ENCODE data around the gene RAPGEF1.
"Not testable (repeated sequence)": the region's sequence is repeated elsewhere in the genome, so short reads cannot be mapped to it uniquely, and the experiment has no call there.

RAPGEF1 gene

GRCh38 chr9:131739959-131740648 is at the start of gene RAPGEF1:
RAPGEF1 (minus strand) TSS chr9:131740076; CDS start chr9:131739830, 246 bp downstream.
- DNase-seq = peak; percentile 76

DNA sequence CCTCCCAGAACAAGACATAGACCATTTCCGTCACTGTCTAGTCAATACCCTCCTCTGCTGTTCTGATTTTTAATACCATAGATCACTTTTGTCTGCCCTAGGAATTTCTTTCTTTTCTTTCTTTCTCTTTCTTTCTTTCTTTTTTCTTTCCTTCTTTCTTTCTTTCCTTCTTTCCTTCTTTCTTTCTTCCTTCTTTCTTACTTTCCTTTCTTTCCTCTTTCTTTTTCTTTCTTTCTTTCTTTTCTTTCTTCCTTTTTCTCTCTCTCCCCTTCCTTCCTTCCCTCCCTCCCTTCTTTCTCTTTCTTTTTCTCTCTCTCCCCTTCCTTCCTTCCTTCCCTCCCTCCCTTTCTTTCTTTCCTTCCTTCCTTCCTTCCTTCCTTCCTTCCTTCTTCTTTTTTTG is 49.0 kb upstream of the RAPGEF1 start:
- DNase-seq = no peak

DNA sequence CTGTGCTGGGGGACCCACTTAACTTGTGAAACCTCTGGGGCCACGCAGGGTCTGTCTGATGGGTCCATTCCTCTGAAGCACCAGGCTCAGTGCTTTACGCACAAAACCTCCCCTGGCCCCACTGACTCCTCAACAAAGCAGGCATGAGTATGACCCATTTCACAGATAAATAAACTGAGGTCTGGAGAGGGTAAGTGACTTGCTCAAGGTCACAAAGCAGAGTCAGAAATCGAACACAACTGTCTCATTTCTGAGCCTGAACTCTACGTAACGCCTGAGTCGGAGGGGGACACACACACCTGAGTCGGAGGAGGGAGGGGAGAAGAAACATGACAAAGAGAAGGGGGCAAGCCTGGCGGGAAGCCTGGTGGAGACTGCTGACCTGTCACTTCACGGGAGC is 48.0 kb upstream of the RAPGEF1 start:
- no peak for DNase-seq

GRCh38 chr9:131784748-131785501 is 45.0 kb upstream of the RAPGEF1 start:
- no peak for DNase-seq

GRCh38 chr9:131781069-131781468 is 41.2 kb upstream of the RAPGEF1 start:
- DNase-seq = no peak

DNA sequence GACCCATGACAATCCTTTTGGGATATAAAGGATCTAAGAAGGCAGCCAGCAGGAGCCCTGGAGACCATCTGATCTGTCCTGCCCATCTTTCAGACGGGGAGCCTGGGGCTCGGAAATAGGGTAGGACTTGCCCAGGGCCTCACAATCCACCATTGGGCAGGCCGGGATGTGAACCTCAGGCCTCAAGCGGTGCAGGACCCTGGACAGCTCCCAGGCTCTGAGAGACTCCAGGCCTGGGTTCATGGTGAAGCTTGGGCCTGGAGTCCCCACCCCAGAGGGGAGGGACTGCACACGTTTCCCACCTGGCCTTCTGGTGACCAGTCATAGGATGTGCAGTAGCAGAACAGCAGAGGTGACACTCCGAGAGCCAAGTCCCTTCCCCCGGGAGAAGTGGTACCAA is 36.6 kb upstream of the RAPGEF1 start:
- DNase-seq = peak; percentile 88

DNA sequence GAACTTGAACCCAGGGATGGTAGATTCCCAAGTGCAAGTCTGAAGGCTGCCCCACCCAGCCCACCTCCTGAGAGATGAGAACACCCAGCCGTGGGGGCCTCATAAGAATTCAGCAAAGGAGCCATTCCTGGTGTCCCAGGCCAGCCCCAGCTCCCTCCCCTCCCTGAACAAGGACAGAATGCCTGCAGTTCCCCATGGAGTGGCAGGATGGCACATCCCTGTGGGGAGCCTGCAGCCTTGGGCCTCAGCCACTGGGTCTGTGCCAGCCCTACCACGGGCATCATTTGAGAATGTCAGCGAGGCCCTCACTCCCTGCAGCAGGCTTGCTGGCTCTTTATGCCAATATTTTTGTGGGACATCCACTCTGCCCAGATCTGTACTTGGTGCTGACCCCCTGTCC is 36.2 kb upstream of the RAPGEF1 start:
- DNase-seq = no peak

- no peak for DNase-seq
These were observed 34.8 kb upstream of the RAPGEF1 start for GRCh38 chr9:131774636-131775035.

GRCh38 chr9:131773911-131774379 is 34.1 kb upstream of the RAPGEF1 start:
- peak; percentile 85 for DNase-seq

- no peak for DNase-seq
These were observed 33.1 kb upstream of the RAPGEF1 start for GRCh38 chr9:131772940-131773339.

DNA sequence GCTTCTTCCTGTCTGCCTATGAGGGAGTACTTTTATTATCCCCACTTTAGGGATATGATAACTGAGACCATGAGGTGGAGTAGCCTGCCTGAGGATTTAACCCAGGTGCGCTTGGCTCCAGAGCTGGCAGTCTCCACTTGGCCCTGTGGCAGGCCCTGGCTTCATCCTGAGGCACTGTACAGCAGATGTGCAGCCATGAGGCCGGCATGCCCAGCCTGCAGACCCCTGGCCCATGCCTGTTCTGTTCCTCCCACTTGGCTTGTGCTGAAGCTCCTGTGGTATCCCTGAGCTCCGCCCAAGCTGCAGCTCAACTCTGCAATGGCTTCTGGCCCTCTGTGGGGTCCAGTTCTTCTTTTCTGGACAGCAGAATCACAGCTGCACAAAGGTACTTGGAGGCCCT is 31.8 kb upstream of the RAPGEF1 start:
- DNase-seq = no peak

- peak; percentile 70 for DNase-seq
These were observed 29.5 kb upstream of the RAPGEF1 start for GRCh38 chr9:131769361-131769760.

DNA sequence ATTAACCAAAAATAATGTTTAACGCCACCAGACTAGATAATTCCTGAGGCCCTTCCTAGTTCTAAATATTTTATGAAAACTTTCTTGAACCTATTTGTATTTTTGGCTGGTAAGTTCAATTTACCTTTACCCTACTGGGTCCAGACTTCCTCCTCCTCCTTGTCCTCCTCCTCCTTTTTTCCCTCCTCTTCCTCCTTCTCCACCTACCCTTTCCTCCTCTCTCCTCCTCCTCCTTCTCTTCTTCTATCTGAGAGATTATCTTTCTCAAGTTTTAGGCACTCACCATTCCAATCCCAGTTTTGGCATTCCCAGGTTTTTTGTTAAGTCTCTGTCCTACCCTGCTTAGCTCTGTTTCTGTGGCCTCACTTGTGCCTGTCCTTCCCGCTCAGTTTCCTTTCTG is 24.7 kb upstream of the RAPGEF1 start:
- DNase-seq = no peak

DNA sequence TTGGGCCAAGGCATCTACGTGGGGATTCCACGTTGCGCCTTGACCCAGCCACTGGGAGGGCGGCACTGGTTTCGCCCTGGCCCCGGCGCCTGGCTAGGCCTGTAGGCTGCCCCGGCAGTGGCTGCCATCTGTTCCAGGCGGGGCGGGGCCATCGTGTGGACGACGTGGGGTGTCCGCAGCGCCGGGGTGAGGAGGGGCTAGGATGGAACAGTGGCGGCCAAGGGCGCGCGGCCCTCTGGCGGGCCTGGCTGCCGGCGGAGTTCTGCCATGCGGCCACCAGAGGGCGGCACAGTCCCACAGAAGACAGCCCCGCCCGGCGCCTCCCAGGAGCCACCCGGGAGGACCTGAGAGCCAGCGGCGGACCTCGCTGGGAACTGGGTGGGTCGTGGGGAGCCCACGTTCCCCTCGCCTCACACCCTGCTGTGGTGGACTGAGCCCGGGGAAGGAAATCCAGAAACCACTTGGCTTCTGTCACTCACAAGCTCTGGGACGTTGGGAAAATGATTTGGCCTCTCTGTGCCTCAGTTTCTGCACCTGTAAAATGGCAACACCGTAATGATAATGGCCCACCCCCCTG is 22.6 kb upstream of the RAPGEF1 start:
- peak; percentile 90 for DNase-seq

DNA sequence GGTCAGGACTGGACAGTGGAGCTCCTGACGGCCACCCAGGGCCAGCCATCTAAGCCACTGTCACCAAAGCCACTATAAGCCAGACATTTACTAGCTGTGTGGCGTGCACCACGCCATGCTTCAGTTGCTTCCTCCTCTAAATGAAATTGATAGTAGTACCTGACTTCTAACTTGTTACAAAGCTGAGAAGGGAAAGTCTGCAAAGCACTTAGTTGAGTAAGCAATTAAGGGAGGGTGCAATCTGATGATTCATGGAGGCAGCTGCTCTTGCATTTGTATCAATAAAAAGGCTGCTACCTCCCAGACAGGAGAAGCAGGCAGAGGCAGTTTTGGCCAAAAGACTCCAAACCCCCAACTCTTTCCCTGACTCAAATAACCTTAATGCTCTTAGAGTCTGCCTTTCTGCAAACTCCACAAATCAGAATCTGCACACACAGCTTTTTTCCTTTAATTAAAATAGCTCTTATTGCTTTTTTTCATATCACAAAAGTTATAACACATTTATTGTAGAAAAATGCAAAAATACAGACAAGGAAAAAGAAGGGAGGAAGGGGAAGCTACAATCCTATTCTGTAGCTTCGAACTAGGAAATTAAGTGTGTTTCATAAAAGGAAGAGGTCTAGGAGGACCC is 19.3 kb upstream of the RAPGEF1 start:
- no peak for DNase-seq

DNA sequence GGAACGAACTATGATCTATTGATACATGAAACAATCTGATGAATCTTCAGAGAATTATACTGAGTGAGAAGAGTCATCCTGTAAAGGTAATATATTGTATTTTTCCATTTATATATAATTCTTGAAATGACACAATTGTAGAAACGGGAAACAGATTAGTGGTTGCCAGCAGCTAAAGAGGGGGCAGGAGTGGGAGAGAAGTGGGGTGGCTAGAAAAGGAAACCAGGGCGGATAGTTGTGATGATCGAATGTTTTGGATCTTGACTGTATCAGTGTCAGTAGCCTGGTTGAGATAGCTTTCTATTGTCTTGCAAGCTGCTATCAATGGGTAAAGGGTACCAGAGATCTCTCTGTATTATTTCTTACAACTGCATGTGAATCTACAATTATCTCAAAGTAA is 17.7 kb upstream of the RAPGEF1 start:
- DNase-seq = no peak

- DNase-seq = peak; percentile 95
These were observed 15.8 kb upstream of the RAPGEF1 start for GRCh38 chr9:131755541-131756198.

DNA sequence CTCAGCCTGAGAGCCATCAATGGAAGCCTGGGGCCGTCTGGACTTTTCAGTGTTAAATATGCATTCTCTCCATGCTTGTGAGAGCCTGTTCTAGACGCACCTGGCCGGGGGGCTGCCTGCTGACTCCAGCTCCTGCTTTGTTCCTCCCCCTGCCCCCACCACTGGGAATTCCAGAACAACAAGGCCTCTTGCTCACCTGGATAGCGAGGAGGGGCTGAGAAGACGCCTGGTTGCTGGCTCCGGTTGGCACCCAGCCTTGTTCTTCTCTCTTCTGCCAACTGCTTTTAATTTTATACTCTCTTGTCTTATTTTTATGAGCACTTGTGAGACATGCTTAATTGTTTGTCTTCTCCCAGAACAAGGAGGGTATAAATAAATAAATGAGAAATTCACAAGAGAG is 15.0 kb upstream of the RAPGEF1 start:
- DNase-seq = peak; percentile 95

GRCh38 chr9:131753751-131754150 is 13.9 kb upstream of the RAPGEF1 start:
- DNase-seq = not testable (repeated sequence)

GRCh38 chr9:131752231-131752884 is 12.5 kb upstream of the RAPGEF1 start:
- DNase-seq = no peak

GRCh38 chr9:131748411-131748955 is 8.6 kb upstream of the RAPGEF1 start:
- no peak for DNase-seq

GRCh38 chr9:131747352-131747751 is 7.5 kb upstream of the RAPGEF1 start:
- DNase-seq = no peak
